SK-N-MC (cell line): ENCODE measurements around the gene GALNT15.

Experiments used
- EZH2 ChIP-seq: fragments of 200-600 bp; sonication (generic); IDR thresholded peaks from one replicate; pipeline ENCODE4 v1.6.1; 2017; ENCODE audit warnings: antibody characterized with exemption
- FOXP2 ChIP-seq: optimal IDR thresholded peaks from 2 replicates; pipeline ENCODE3; 2011; ENCODE audit warnings: mild to moderate bottlenecking, moderate library complexity; ENCODE audit not compliant: insufficient read depth; ENCODE audit errors: extremely low read length, control extremely low read depth
- POLR2AphosphoS5 ChIP-seq: IDR thresholded peaks from 2 replicates; pipeline ENCODE4 v1.6.1; 2012; ENCODE audit warnings: mild to moderate bottlenecking, low read depth, low read length, borderline replicate concordance

DNA sequence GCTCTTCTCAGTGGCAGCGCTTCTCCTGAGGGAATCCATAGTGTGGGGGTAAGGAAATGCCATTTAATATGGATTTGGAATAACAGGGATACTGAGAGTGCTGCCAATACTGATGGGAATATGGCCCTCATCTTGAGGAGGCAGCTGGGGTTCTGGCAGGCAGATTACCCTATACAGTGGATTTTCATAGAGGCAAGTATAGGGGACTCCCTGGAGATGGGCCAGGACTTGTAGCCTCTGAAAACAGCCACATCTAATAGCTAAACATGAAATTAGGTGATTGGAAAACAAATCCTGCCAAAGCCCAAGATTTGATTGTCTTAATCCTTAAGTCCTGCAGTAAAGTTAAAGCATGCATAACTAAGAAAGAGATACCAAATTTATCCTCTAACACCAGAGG is 59.3 kb downstream of the GALNT15 start:
- TF ChIP-seq POLR2AphosphoS5: no peak
- TF ChIP-seq EZH2: no peak
- TF ChIP-seq FOXP2: no peak
